HG03571 (cell line): ENCODE data around the gene NDST3.
"Not testable (repeated sequence)": the region's sequence is repeated elsewhere in the genome, so short reads cannot be mapped to it uniquely, and the experiment has no call there.

Experiments
- ATAC-seq: cut with Tn5 transposase; IDR thresholded peaks from one replicate; pipeline ENCODE4 v1.9.1; 2021; ENCODE audit not compliant: unreplicated experiment

NDST3 gene

GRCh38 chr4:118265312-118266144 lies 231.2 kb downstream of the NDST3 start:
- ATAC-seq, result no peak

GRCh38 chr4:118266145-118266496 lies 231.8 kb downstream of the NDST3 start:
- not testable (repeated sequence) for ATAC-seq

GRCh38 chr4:118268780-118269179 lies 234.5 kb downstream of the NDST3 start:
- ATAC-seq, result no peak

- ATAC-seq, result no peak
Observed at GRCh38 chr4:118270492-118270891, 236.2 kb downstream of the NDST3 start.

- ATAC-seq, result no peak
Observed at GRCh38 chr4:118271788-118272187, 237.5 kb downstream of the NDST3 start.

GRCh38 chr4:118273642-118274041 lies 239.4 kb downstream of the NDST3 start:
- ATAC-seq, result no peak

- no peak for ATAC-seq
Observed at GRCh38 chr4:118276580-118276979, 242.3 kb downstream of the NDST3 start.

- ATAC-seq, result no peak
Observed at GRCh38 chr4:118277243-118277642, 243.0 kb downstream of the NDST3 start.

- peak; percentile 88 for ATAC-seq
Observed at GRCh38 chr4:118278473-118279274, 244.4 kb downstream of the NDST3 start.

- no peak for ATAC-seq
Observed at GRCh38 chr4:118279328-118279727, 245.0 kb downstream of the NDST3 start.

GRCh38 chr4:118279920-118280432 lies 245.7 kb downstream of the NDST3 start:
- no peak for ATAC-seq

- ATAC-seq, result peak; percentile 19
Observed at GRCh38 chr4:118280501-118281218, 246.4 kb downstream of the NDST3 start.

- no peak for ATAC-seq
Observed at GRCh38 chr4:118281611-118282442, 247.5 kb downstream of the NDST3 start.

GRCh38 chr4:118282692-118283091 lies 248.4 kb downstream of the NDST3 start:
- no peak for ATAC-seq

GRCh38 chr4:118284169-118284568 lies 249.9 kb downstream of the NDST3 start:
- peak; percentile 45 for ATAC-seq

- no peak for ATAC-seq
Observed at GRCh38 chr4:118285931-118286330, 251.6 kb downstream of the NDST3 start.

- ATAC-seq, result no peak
Observed at GRCh38 chr4:118286685-118287084, 252.4 kb downstream of the NDST3 start.

GRCh38 chr4:118287711-118288451 lies 253.6 kb downstream of the NDST3 start:
- ATAC-seq, result no peak

- no peak for ATAC-seq
Observed at GRCh38 chr4:118289794-118290193, 255.5 kb downstream of the NDST3 start.

GRCh38 chr4:118290951-118291350 lies 256.7 kb downstream of the NDST3 start:
- no peak for ATAC-seq
